GM23248 (cell line): ENCODE results near the gene ASIC2. TPM values are rescaled to one million over a fixed set of nuclear protein-coding genes. Genes with fewer than 3 reads are reported as not detected.

ENCODE experiments used
- DNase-seq: peaks from one replicate; pipeline ENCODE4 v3.0.0-alpha.2; 2015
- H2AFZ ChIP-seq: fragments of 200-600 bp; sonication (generic); 2 replicates; pipeline ENCODE4 v1.6.1; 2016; ENCODE audit warnings: antibody characterized with exemption
- H3F3A ChIP-seq: fragments of 200-600 bp; sonication (generic); 2 replicates; pipeline ENCODE4 v1.6.1; 2016; ENCODE audit warnings: mild to moderate bottlenecking, antibody characterized with exemption, mixed run types; ENCODE audit not compliant: insufficient read depth
- H3K27ac ChIP-seq: fragments of 200-600 bp; sonication (generic); 2 replicates; pipeline ENCODE4 v1.5.1; 2016; ENCODE audit warnings: mild to moderate bottlenecking
- H3K27me3 ChIP-seq: fragments of 200-600 bp; sonication (generic); replicated peaks from 2 replicates; pipeline ENCODE4 v1.6.1; 2016; ENCODE audit warnings: mild to moderate bottlenecking; ENCODE audit not compliant: insufficient read depth
- H3K36me3 ChIP-seq: fragments of 200-600 bp; sonication (generic); 2 replicates; pipeline ENCODE4 v1.6.1; 2016; ENCODE audit warnings: low read depth, mild to moderate bottlenecking
- H3K4me1 ChIP-seq: fragments of 200-600 bp; sonication (generic); 2 replicates; pipeline ENCODE4 v1.6.1; 2016; ENCODE audit warnings: mild to moderate bottlenecking; ENCODE audit not compliant: insufficient read depth
- H3K4me2 ChIP-seq: fragments of 200-600 bp; sonication (generic); one replicate; pipeline ENCODE4 v1.6.1; 2016; ENCODE audit warnings: mild to moderate bottlenecking; ENCODE audit not compliant: unreplicated experiment
- H3K4me3 ChIP-seq: fragments of 200-600 bp; sonication (generic); 2 replicates; pipeline ENCODE4 v1.5.1; 2016; ENCODE audit warnings: mild to moderate bottlenecking
- H3K79me2 ChIP-seq: fragments of 200-600 bp; sonication (generic); 2 replicates; pipeline ENCODE4 v1.6.1; 2016; ENCODE audit warnings: mild to moderate bottlenecking; ENCODE audit not compliant: insufficient read depth
- H3K9ac ChIP-seq: fragments of 200-600 bp; sonication (generic); 2 replicates; pipeline ENCODE4 v1.6.1; 2016; ENCODE audit warnings: mild to moderate bottlenecking
- H3K9me2 ChIP-seq: fragments of 200-600 bp; sonication (generic); 2 replicates; pipeline ENCODE4 v1.6.1; 2016; ENCODE audit warnings: mixed run types, mild to moderate bottlenecking, moderate library complexity; ENCODE audit not compliant: insufficient read depth
- H3K9me3 ChIP-seq: fragments of 200-600 bp; sonication (generic); one replicate; pipeline ENCODE4 v1.6.1; 2017; ENCODE audit warnings: low read depth
- H4K20me1 ChIP-seq: fragments of 200-600 bp; sonication (generic); 2 replicates; pipeline ENCODE4 v1.6.0; 2016; ENCODE audit not compliant: insufficient read depth
- EZH2 ChIP-seq: fragments of 200-600 bp; sonication (generic); IDR thresholded peaks from 2 replicates; pipeline ENCODE4 v1.6.1; 2018; ENCODE audit warnings: antibody characterized with exemption, mild to moderate bottlenecking; ENCODE audit not compliant: insufficient read depth, poor library complexity, severe bottlenecking
- WGBS, 2 experiments: methylation state at CpG; one replicate each; pipeline ENCODE4 v1.1.6; 2015 to 2017; ENCODE audit warnings: low lambda C conversion rate in 2 of 2, low coverage in 1 of 2; ENCODE audit errors: missing lambda C conversion rate in 2 of 2; 5-methylcytosine and 5-hydroxymethylcytosine counted together
- in situ Hi-C: fragments of 300-500 bp; cut with MboI; formaldehyde crosslinking; loops from 2 replicates; pipeline ENCODE4 v1.15.0; 2020
- polyA plus RNA-seq: library from polyadenylated mRNA; unstranded; fragments of >200 nt; fragmentation: Nextera tagmentation; extraction: Ambion mirVana; gene quantifications from 2 replicates; pipeline ENCODE4 v1.2.1, GENCODE V29; 2016
- total RNA-seq: library from RNA; depleted of rRNA; stranded (reverse); fragments of >200 nt; shearing (Covaris generic); gene quantifications from 2 replicates; pipeline ENCODE4 v1.2.3, GENCODE V29; 2014

ASIC2 gene
- total and polyA plus RNA-seq, 2 experiments from 2014 or later = under 0.01 TPM; not detected in 1

DNA sequence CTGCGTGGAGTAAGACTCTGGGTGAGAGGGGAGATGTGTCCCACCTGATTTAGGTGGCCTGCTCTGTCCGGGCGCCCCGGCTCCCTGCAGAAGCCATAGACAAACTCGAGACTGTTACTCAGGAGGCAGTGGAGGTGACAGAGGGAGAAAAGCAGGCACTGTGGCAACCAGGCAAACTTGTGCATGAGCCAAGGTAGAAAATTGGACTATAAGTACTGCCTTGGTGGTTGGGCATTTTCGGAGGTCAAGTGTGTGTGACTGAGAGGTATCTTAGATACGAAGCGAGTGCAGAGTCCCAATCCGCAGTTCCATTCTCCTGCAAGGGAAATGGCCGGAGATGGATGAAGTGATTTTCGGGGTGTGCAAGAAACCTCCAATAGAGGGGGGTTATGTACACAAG lies 328.6 kb downstream of the ASIC2 start:
- H3K9ac ChIP-seq = no peak overlapping the region
- H3K4me1 ChIP-seq = no peaks in the 10 kb centered on the region
- TF ChIP-seq EZH2 = no peak
- in situ Hi-C loops = no loop called here
- H3K9me3 ChIP-seq = no peaks in the 10 kb centered on the region
- no peak overlapping the region for H2AFZ ChIP-seq
- peaks cover 5% of the 10 kb centered on the region; the same call in 1 of the 2 replicates for H3K27me3 ChIP-seq
- no peaks in the 10 kb centered on the region for H3K9me2 ChIP-seq
- no peaks in the 10 kb centered on the region for H3K36me3 ChIP-seq
- H3K4me3 ChIP-seq = no peak overlapping the region
- no peak for DNase-seq
- H3K4me2 ChIP-seq = no peak overlapping the region
- H4K20me1 ChIP-seq = no peaks in the 10 kb centered on the region
- 59 to 62% methylated on average over 11 of the region's 11 CpGs for WGBS, 2 experiments
- H3K79me2 ChIP-seq = no peaks in the 10 kb centered on the region
- no peak overlapping the region for H3K27ac ChIP-seq
- no peaks in the 10 kb centered on the region for H3F3A ChIP-seq
